WTC11 (cell line): Measurements from ENCODE around the gene PI4KA. TPM values are rescaled to one million over a fixed set of nuclear protein-coding genes. Genes with fewer than 3 reads are reported as not detected.
"Not testable (repeated sequence)": the region's sequence is repeated elsewhere in the genome, so short reads cannot be mapped to it uniquely, and the experiment has no call there.

Experiments used
- ATAC-seq: fragments of 200-7000 bp; cut with Tn5 transposase; 2 replicates; pipeline ENCODE4 v1.10.0; 2021; ENCODE audit warnings: mild to moderate bottlenecking, moderate library complexity
- CTCF ChIA-PET: fragments of 300-600 bp; sonication (Branson Sonifier 250); formaldehyde crosslinking; loops from one replicate; lab custom pipeline; 2021; ENCODE audit warnings: antibody characterized with exemption; lab: Charles Lee
- POLR2A ChIA-PET: fragments of 350-600 bp; sonication (Branson Sonifier 250); formaldehyde crosslinking; loops from one replicate; lab custom pipeline; 2021; ENCODE audit warnings: antibody characterized with exemption; lab: Charles Lee
- DNase-seq: peaks from one replicate; pipeline ENCODE4 v3.0.0; 2021; ENCODE audit warnings: low spot score
- H3K27ac Mint-ChIP-seq: 2 replicates; pipeline ENCODE4 v1.8.0; 2021; ENCODE audit warnings: mixed read lengths
- H3K27me3 Mint-ChIP-seq: 2 replicates; pipeline ENCODE4 v1.8.0; 2021; ENCODE audit warnings: low read depth, mild to moderate bottlenecking, moderate library complexity, mixed read lengths
- H3K36me3 Mint-ChIP-seq: 2 replicates; pipeline ENCODE4 v1.8.0; 2021; ENCODE audit warnings: mixed read lengths
- H3K4me1 Mint-ChIP-seq: 2 replicates; pipeline ENCODE4 v1.8.0; 2022; ENCODE audit warnings: mixed read lengths
- H3K4me3 Mint-ChIP-seq: 2 replicates; pipeline ENCODE4 v1.8.0; 2021; ENCODE audit warnings: mild to moderate bottlenecking, moderate library complexity, mixed read lengths
- H3K9me3 Mint-ChIP-seq: 2 replicates; pipeline ENCODE4 v1.8.0; 2021; ENCODE audit warnings: mixed read lengths
- ARID4B ChIP-seq: sonication (generic); formaldehyde crosslinking; IDR thresholded peaks from 2 replicates; pipeline ENCODE4 v1.8.0; 2023; ENCODE audit warnings: missing genetic modification reagents, mild to moderate bottlenecking, borderline replicate concordance
- ATF1 ChIP-seq: sonication (generic); formaldehyde crosslinking; IDR thresholded peaks from 2 replicates; pipeline ENCODE4 v1.8.1; 2023; ENCODE audit warnings: mild to moderate bottlenecking, moderate library complexity, missing genetic modification reagents
- CREB1 ChIP-seq: sonication (generic); formaldehyde crosslinking; IDR thresholded peaks from 2 replicates; pipeline ENCODE4 v1.8.0; 2023; ENCODE audit warnings: mild to moderate bottlenecking, missing genetic modification reagents
- CREM ChIP-seq: sonication (generic); formaldehyde crosslinking; IDR thresholded peaks from 2 replicates; pipeline ENCODE4 v1.8.1; 2022; ENCODE audit warnings: mild to moderate bottlenecking, missing genetic modification reagents, moderate library complexity
- E2F5 ChIP-seq: sonication (generic); formaldehyde crosslinking; IDR thresholded peaks from 2 replicates; pipeline ENCODE4 v1.8.1; 2022; ENCODE audit warnings: mild to moderate bottlenecking, moderate library complexity, missing genetic modification reagents
- ELF4 ChIP-seq: sonication (generic); formaldehyde crosslinking; IDR thresholded peaks from 2 replicates; pipeline ENCODE4 v1.8.1; 2022; ENCODE audit warnings: low read depth, mild to moderate bottlenecking, moderate library complexity, missing genetic modification reagents
- FOXK1 ChIP-seq: sonication (generic); formaldehyde crosslinking; IDR thresholded peaks from 2 replicates; pipeline ENCODE4 v1.8.0; 2022; ENCODE audit warnings: mild to moderate bottlenecking, moderate library complexity, missing genetic modification reagents
- FOXP1 ChIP-seq: sonication (generic); formaldehyde crosslinking; IDR thresholded peaks from 2 replicates; pipeline ENCODE4 v1.8.0; 2022; ENCODE audit warnings: missing genetic modification reagents, mild to moderate bottlenecking, moderate library complexity, borderline replicate concordance
- HMGXB4 ChIP-seq: sonication (generic); formaldehyde crosslinking; IDR thresholded peaks from 2 replicates; pipeline ENCODE4 v1.8.1; 2023; ENCODE audit warnings: mild to moderate bottlenecking, moderate library complexity, missing genetic modification reagents
- JUN ChIP-seq: sonication (generic); formaldehyde crosslinking; IDR thresholded peaks from 2 replicates; pipeline ENCODE4 v1.8.0; 2023; ENCODE audit warnings: mild to moderate bottlenecking, missing genetic modification reagents
- MYBL2 ChIP-seq: sonication (generic); formaldehyde crosslinking; IDR thresholded peaks from 2 replicates; pipeline ENCODE4 v1.8.1; 2023; ENCODE audit warnings: mild to moderate bottlenecking, moderate library complexity, missing genetic modification reagents
- NFE2L1 ChIP-seq: sonication (generic); formaldehyde crosslinking; IDR thresholded peaks from 2 replicates; pipeline ENCODE4 v1.8.1; 2023; ENCODE audit warnings: missing genetic modification reagents
- NR2C2 ChIP-seq: sonication (generic); formaldehyde crosslinking; IDR thresholded peaks from 2 replicates; pipeline ENCODE4 v1.8.0; 2022; ENCODE audit warnings: mild to moderate bottlenecking, missing genetic modification reagents
- PRDM15 ChIP-seq: sonication (generic); formaldehyde crosslinking; IDR thresholded peaks from 2 replicates; pipeline ENCODE4 v1.8.0; 2022; ENCODE audit warnings: missing genetic modification reagents
- SMAD3 ChIP-seq: sonication (generic); formaldehyde crosslinking; IDR thresholded peaks from 2 replicates; pipeline ENCODE4 v1.8.0; 2022; ENCODE audit warnings: missing genetic modification reagents, mild to moderate bottlenecking, borderline replicate concordance
- TEAD1 ChIP-seq: sonication (generic); formaldehyde crosslinking; IDR thresholded peaks from 2 replicates; pipeline ENCODE4 v1.8.0; 2022; ENCODE audit warnings: mild to moderate bottlenecking, missing genetic modification reagents
- USF1 ChIP-seq: sonication (generic); formaldehyde crosslinking; IDR thresholded peaks from 2 replicates; pipeline ENCODE4 v1.8.0; 2022; ENCODE audit warnings: mild to moderate bottlenecking, missing genetic modification reagents
- ZNF232 ChIP-seq: sonication (generic); formaldehyde crosslinking; IDR thresholded peaks from 2 replicates; pipeline ENCODE4 v1.8.0; 2022; ENCODE audit warnings: mild to moderate bottlenecking, missing genetic modification reagents
- total RNA-seq: library from RNA; stranded (reverse); gene quantifications from 3 replicates; pipeline ENCODE4 v1.2.3, GENCODE V29; 2021
- TF ChIP-seq, protein P1 (sequence below): sonication (generic); formaldehyde crosslinking; IDR thresholded peaks from 2 replicates; pipeline ENCODE4 v1.8.1; 2023; ENCODE audit warnings: mild to moderate bottlenecking, missing genetic modification reagents
- TF ChIP-seq, protein P2 (sequence below): sonication (generic); formaldehyde crosslinking; IDR thresholded peaks from 2 replicates; pipeline ENCODE4 v1.8.0; 2022; ENCODE audit warnings: mild to moderate bottlenecking, missing genetic modification reagents
- TF ChIP-seq, protein P3 (sequence below): sonication (generic); formaldehyde crosslinking; IDR thresholded peaks from 2 replicates; pipeline ENCODE4 v1.8.0; 2023; ENCODE audit warnings: missing genetic modification reagents

PI4KA gene
- total RNA-seq, 1 experiment from 2014 or later, result 45.5 TPM

GRCh38 chr22:20703816-20704609, 154.6 kb downstream of the PI4KA start:
- CTCF ChIA-PET, result interaction anchor here (0.6 to 2.5 kb wide), 9 partner anchors 38 to 286 kb away, joined by 3 to 11 read pairs (median 4); no protein-coding TSS in a partner anchor
- Mint-ChIP-seq H3K4me1 (peaks cover 14% of the 10 kb centered on the region), H3K27me3 (peaks cover 18% of the 10 kb centered on the region), H3K4me3 (peak overlapping the region; percentile 56)
- H3K9me3 Mint-ChIP-seq, POLR2A ChIA-PET, H3K27ac Mint-ChIP-seq, H3K36me3 Mint-ChIP-seq, ATAC-seq: not testable (repeated sequence)
- peak; percentile 46 for DNase-seq
- 0 out of 2 replicates have a peak, but pooled peaks have one; percentile 49 for TF ChIP-seq CREB1
- TF ChIP-seq CREM (CRISPR knock-in tag), result 0 out of 2 replicates have a peak, but pooled peaks have one; percentile 42
- 0 out of 2 replicates have a peak, but pooled peaks have one; percentile 20 for TF ChIP-seq FOXK1 (CRISPR knock-in tag)
- peak; percentile 32; the same call in 1 of the 2 replicates for TF ChIP-seq JUN
- peak; percentile 81; the same call in 1 of the 2 replicates for TF ChIP-seq ELF4 (CRISPR knock-in tag)
- 0 out of 2 replicates have a peak, but pooled peaks have one; percentile 29 for TF ChIP-seq ZNF232 (CRISPR knock-in tag)
- TF ChIP-seq, protein P1, sequence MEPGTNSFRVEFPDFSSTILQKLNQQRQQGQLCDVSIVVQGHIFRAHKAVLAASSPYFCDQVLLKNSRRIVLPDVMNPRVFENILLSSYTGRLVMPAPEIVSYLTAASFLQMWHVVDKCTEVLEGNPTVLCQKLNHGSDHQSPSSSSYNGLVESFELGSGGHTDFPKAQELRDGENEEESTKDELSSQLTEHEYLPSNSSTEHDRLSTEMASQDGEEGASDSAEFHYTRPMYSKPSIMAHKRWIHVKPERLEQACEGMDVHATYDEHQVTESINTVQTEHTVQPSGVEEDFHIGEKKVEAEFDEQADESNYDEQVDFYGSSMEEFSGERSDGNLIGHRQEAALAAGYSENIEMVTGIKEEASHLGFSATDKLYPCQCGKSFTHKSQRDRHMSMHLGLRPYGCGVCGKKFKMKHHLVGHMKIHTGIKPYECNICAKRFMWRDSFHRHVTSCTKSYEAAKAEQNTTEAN (CRISPR knock-in tag), result peak; percentile 71; the same call in 1 of the 2 replicates
- TF ChIP-seq NR2C2 (CRISPR knock-in tag), result 0 out of 2 replicates have a peak, but pooled peaks have one; percentile 58
- peak; percentile 69 for TF ChIP-seq USF1
- TF ChIP-seq FOXP1 (CRISPR knock-in tag), result peak; percentile 88; the same call in 1 of the 2 replicates
- 0 out of 2 replicates have a peak, but pooled peaks have one; percentile 36 for TF ChIP-seq ARID4B (CRISPR knock-in tag)
- TF ChIP-seq, protein P2, sequence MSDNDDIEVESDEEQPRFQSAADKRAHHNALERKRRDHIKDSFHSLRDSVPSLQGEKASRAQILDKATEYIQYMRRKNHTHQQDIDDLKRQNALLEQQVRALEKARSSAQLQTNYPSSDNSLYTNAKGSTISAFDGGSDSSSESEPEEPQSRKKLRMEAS, result peak; percentile 88; the same call in 1 of the 2 replicates
- TF ChIP-seq PRDM15 (CRISPR knock-in tag), result peak; percentile 27; the same call in 1 of the 2 replicates
- 0 out of 2 replicates have a peak, but pooled peaks have one; percentile 36 for TF ChIP-seq NFE2L1
- TF ChIP-seq, protein P3, sequence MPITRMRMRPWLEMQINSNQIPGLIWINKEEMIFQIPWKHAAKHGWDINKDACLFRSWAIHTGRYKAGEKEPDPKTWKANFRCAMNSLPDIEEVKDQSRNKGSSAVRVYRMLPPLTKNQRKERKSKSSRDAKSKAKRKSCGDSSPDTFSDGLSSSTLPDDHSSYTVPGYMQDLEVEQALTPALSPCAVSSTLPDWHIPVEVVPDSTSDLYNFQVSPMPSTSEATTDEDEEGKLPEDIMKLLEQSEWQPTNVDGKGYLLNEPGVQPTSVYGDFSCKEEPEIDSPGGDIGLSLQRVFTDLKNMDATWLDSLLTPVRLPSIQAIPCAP (CRISPR knock-in tag), result peak; percentile 88
- peak; percentile 34; the same call in 1 of the 2 replicates for TF ChIP-seq TEAD1 (CRISPR knock-in tag)
- 0 out of 2 replicates have a peak, but pooled peaks have one; percentile 71 for TF ChIP-seq SMAD3
- TF ChIP-seq ATF1 (CRISPR knock-in tag), result peak; percentile 82; the same call in 1 of the 2 replicates
- TF ChIP-seq MYBL2 (CRISPR knock-in tag), result 0 out of 2 replicates have a peak, but pooled peaks have one; percentile 74
- TF ChIP-seq E2F5, result 0 out of 2 replicates have a peak, but pooled peaks have one; percentile 54
- 0 out of 2 replicates have a peak, but pooled peaks have one; percentile 23 for TF ChIP-seq HMGXB4 (CRISPR knock-in tag)
